ENCODE data around the gene NDP.
"Not testable (repeated sequence)": the region's sequence is repeated elsewhere in the genome, so short reads cannot be mapped to it uniquely, and the experiment has no call there.

NDP gene

DNA sequence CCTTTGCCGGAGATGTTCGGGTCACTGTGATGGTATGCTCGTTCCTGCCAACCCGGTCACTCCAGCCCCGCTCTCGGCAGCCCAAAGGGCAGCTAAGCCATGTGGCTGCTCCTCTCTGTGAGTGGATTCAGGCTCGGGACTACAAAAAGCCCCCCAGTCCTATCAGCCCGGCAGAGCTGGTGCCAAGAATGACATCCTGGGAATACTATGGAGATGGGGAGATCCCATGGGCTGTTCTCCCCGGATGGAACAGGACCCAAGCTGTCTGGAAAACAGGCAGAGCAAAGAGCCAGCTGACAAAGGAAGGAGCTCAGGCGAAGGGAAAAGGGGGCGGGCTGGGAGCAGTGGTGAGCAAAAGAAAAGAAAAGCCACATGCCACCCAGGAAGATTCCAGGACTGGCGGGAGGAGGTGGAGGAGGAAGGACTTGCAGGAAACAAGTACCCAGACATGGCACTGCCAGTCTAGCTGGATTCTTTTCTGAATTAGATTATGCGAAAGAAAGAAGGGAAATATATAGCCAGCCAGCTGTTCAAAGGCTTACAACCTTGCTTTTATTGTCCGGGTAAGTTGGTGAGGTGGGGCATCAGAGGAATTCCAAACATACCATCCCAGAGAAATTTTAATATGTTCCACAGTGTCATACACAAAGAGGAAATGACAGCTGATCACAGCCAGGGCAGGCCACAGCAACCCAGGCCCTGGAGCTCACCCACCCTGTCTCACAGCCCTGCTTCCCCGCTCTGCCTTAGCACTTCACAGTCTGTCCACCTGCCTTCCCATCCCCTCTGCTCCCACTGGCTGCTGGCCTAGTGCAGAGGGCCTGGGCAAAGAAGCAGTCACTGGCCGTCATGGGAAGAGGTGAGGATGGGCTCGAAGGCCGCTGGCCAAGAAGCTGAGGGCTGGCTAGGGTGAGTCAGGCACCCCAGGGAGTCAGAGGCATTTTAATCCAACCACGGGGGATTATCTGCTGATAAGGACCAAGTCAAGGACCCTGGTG is 3.4 kb downstream of the NDP start:
- no peak for DNase-seq

DNA sequence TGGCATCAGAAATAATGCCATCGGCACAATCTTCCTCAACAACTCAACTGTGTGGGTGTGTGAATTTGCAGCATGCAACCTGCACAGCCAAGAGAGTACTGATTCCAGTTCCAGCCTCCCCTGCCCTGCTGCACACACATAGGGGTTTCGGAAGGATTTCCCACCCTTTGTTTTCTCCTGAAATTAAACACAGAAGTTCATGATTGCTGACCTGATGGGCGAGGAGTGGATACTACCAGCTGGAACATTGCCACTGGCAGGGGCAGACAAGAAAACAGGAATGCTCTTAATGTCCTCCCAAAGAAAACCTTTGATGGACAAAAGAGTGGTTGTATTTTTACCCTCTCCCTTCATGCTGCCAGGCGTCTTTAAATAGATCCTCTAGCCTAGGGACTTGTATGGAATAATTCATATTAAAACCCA is 4.8 kb downstream of the NDP start:
- no peak for DNase-seq

DNA sequence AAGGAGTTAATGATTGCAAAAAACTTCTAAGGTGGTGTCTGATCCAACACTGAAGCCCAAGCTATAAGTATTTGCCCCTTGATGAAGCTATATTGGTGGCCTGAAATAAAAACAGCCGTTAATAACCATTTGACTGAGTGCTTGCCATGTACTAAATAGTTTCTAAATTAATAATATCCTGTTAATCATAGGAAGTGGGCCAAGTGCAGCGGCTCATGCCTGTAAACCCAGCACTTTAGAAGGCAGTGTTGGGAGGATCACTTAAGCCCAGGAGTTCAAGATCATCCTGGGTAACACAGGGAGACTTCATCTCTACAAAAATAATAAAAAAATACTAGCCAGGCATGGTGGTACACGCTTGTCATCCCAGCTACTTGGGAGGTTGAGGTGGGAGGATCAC is 8.3 kb downstream of the NDP start:
- DNase-seq, result no peak

DNA sequence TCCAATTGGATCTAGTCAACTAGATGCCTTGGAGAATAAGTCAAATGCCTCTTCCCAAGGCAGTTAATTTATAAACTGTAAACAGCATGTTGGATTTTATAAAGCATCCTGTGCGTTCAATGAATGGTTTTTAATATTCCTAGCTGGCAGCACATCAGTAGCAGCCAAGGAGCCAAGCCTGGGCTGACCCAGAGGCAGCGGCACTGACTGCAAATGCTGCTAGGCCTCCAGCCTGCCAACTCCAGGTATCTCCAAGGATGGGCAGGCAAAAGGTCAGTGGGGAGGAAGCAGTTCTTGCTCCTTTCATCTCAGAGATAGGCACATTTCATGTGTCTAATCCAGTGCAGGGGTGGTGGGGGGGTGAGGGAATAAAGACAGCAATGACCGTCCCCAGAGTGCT is 9.5 kb downstream of the NDP start:
- DNase-seq, result no peak

DNA sequence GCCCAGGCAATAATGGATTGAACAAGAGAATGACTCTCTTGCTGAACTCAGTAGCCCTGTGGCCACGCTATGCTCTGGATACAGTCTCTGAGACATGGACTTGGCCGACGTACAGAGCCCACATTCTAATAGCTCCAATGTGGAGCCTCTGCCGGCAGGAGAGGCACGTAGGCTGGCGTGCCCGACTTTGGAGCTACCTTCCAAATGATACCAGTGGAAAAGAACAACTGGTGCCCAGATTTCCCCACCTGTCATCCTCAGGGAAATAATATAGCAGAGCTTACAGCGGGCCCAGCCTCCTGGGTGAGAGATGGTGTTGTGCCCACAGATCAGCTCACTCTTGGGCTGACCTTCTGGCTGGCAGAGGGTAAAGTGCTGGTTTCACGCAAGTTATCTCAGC is 10.6 kb downstream of the NDP start:
- no peak for DNase-seq

DNA sequence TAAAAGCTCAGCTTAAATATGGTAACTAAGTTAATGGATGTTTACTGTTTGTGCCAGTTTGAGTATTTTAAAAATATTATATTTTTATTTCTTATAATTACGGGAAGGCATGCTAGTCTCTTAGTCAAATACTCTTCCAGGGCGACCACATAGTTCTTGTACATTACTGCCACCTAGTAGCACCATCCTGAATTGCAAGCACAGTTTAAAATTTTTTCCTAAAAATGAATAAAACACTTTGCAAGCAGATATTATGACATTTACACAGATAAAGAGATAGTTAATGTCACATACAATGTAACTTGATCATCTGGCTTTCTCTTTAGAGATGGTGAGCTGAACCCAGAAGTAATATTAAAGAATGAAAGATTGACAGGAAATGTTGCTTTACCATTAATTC is 11.5 kb downstream of the NDP start:
- DNase-seq, result no peak

DNA sequence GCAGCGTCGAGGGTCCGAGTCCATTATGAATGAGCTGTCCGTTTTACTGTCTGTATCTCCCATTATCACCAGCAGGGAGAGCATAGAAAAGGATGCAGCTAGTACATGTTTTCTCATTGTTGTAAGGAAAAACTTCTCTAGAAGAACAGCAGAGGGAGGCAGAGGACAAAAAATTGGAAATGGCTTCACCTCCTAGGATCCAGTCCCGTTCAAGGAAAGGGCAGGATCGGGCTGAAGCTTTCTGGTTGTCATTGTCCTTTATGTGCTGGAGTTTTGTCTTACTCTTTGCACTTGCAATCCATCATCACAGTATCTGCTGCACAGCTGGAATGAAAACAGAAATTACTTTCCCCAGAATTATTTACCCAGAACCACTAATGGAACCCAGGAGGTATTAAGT is 14.7 kb downstream of the NDP start:
- peak; percentile 85 to 88 for DNase-seq

DNA sequence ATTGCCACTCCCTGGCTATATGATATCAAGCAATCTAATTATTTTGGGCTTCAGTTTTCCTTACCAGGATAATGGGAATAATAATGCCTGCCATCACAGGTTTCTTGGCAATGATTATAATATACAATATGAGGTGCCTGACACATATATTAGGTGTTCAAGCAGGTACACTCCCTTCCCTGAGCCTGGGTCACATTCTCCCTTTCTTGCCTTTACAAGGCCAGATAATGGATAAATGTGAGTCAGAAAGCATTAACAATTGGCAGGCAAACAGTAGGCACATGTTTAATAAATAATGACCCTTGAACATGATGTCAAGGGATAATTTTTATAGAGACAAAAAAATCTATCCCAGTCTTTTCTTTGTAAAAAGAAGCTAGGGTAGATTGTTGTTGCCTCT is 17.2 kb downstream of the NDP start:
- no peak for DNase-seq

DNA sequence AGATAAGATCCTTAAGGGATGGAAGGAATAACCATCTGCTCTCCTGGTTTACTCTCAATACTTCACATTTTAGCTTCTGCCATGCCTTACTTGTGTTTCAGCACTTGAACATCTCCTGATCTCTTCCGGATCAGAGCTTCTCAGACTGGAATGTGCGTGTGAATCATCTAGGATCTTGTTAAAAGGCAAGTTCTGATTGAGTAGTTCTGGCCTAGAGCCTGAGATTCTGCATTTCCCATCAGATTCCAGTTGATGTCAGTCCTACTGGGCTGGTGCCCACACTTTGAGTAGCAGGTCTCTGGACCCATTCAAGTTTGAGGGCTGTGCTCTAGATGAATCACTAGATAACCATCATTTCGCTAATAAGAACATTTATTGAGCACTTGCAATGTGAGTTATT is 20.0 kb downstream of the NDP start:
- no peak for DNase-seq

DNA sequence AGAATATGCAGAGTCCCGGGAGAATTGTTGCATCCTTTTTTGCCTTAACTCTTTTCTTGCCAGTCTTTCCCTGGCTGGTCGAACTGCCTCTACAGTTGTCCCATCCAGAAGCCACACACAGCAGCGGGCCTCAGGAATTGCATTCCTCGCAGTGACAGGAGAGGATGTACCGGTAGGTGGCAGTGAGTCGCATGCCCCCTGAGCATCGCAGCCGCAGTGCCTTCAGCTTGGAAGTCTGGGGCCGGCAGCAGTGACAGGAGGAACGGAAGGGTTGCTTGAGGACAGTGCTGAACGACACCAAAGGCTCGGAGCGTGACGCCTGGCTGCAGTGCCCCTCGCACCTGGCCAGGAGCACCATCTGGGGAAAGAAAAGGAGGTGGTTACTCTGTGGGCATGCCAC is 23.5 kb downstream of the NDP start:
- DNase-seq, result peak; percentile 47 to 66

DNA sequence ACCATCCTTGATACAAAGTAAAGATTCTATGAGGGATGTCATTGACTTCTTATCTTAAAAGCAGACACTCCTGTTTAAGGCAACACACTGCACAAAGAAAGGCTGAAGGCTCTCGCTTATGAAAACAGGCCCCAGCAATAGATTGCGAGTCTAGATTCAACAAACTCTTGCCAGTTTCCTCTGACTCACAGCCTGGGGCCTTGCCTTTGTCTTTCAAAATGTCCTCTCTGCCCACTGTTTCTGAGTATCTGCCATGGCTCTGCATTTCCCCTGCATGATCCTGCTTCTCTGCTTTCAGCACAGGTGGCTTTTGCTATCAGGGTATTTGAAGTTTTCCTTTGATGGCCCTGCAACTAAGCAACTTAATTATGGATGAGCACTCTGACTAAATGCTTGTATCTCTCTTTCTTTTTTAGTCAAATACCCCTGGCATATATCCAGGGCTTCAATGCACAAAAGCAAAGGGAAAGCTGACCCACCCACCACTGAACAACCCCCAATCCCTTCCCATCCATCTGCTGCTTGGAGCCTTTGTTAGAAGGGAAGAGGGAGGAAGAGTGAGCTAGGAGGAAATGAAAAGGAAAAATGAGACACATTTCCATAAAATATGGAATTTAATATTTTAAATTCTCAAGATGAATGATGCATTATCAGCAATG is 32.2 kb downstream of the NDP start:
- peak in 1 of 2 experiments; percentile 33 for DNase-seq

DNA sequence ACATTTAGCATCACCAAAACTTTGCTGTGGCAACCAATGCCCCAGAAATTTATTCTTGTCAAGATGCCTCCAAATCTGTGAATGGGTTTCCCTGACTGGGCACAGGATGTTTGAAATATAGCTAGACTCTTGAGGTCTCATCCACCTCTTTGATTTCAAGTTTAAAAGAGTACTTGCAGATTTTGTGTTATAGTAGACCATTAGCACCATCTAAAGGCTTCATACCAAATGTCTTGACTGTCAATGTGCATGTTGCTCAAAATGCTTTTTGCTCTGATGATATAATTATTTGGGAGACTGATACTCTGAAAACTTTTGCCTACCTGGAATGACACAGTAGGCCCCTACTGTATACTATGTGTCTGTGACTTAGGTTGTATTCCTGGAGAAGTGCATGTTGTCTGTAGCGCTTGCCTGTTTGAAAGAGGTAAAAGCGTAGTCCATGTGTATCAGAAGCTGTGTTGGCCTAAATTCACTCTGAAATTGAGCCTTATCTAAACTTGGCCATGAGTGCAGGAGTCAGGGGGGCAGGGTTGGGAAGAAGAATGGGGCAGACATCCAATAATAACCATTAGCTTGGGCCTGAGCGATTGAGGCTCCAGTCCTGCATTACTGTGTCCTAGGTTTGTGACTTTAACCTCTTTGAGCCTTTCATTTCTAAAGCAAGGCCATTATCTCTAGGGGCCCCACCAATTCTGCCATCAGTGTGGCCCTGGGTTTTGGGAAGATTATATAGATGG is 33.8 kb downstream of the NDP start:
- no peak for DNase-seq

DNA sequence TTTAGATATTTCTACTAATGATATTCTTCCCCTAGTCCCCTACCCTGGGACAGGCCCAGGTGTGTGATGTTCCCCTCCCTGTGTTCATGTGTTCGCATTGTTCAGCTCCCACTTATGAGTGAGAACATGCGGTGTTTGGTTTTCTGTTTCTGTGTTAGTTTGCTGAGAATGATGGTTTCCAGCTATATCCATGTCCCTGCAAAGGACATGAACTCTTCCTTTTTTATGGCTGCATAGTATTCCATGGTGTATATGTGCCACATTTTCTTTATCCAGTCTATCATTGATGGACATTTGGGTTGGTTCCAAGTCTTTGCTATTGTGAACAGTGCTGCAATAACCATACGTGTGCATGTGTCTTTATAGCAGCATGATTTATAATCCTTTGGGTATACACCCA is 51.2 kb downstream of the NDP start:
- DNase-seq, result not testable (repeated sequence)

DNA sequence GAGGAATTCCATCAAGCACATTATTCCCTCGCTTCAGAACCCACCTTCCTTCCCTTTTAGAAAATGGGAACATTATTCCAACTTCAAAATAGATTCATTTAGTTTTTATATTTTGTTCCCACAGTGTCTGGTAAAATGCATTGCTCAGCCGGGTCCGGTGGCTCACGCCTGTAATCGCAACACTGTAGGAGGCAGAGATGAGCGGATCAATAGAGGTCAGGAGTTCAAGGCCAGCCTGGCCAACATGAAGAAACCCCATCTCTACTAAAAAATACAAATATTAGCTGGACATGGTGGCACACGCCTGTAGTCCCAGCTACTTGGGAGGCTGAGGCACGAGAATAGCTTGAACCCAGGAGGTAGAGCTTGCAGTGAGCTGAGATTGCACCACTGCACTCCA is 62.4 kb downstream of the NDP start:
- not testable (repeated sequence) for DNase-seq

DNA sequence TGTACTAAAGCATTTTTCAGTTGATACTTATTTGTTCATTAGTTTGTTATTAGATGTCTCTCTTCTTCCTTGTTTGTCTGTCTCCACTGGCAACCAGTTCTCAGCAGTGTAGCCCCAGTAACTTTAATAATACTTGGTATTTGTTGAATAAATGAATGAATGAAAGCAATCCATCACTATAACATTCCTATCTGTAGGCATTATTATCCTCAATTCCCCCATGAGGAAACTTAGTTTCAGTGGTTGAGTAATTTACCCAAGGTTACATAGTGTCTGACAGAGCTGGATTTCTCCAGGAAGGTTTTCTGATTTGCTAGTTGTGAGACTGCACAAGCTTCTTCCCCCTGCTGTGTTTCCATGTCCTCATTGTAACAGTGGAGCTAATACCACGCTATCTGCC is 63.2 kb downstream of the NDP start:
- no peak for DNase-seq

DNA sequence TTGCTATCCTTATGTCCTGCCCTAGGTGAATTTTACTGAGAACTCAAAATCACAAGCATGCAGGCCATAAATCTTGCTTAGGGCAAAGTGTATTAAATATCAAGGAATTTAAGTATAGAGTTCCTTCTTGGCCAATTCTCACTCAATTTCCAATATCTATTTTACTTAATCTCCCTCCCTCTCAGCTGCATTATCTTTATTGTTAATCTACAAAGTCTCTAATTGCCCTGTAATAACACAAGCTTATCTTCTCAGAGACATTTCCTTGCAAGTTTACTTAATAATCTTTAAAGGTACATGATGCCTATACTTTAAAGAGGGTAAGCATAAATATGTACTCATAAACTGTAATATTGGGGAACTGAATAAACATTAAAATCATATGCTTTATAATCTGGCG is 64.0 kb downstream of the NDP start:
- DNase-seq, result no peak

DNA sequence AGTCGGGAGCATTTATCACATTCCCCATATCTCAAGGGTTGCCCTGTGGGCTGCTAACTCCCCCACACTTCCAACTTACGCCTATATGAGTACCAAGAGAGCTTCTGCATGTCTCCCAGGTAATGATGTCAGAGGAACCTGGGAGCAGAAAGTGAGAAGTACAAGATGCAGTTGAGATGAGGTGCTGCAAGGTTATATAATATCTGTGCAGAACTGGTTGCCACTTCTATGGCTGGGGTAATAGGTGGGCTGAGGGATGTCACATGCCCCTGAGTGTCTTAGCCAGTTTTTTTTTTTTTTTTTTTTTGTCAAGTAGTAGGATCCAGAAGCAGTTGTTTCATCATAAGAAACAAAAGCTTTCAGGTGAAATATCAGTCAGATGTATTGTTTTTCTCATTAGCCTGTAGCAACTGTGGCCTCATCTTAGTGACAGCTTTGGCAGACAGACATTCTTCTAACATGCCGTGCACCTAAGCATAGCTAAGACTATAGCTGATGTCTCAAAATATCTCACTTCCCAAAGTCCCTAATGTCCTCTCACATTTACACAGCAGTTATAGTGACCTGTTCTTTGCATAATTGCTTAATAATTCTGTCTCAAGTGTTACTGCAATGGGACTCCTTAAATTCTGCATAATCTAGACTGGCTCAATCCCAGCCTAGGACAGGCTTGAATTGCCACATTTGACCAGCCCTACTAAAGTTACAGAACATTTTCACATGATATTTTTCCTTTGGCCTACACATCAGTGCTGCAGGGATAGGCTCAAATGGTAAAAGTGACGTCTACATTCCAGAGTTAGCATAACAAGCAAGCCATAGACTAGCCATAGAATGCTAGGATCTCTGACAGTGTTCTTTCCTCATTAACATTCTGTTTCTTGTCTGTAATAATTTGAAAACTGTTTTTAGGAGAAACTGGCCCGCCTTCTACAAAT is 73.0 kb downstream of the NDP start:
- no peak for DNase-seq

Data from NCI-H2081 (cell line).